Retinal pigment epithelial cell (primary cell): ENCODE results near the gene KCNN2.
"Not testable (repeated sequence)": the region's sequence is repeated elsewhere in the genome, so short reads cannot be mapped to it uniquely, and the experiment has no call there.

Experiments
- DNase-seq: peaks from one replicate; pipeline ENCODE4 v3.0.0-alpha.2; 2010; ENCODE audit warnings: low read depth
- H3K4me3 ChIP-seq: 2 replicates; pipeline ENCODE4 v1.5.1; 2011; ENCODE audit warnings: mild to moderate bottlenecking, low read length, control low read depth, moderate library complexity
- CTCF ChIP-seq: conservative IDR thresholded peaks from 2 replicates; pipeline ENCODE4 v1.5.1; 2011; ENCODE audit warnings: low read depth, low read length, control low read depth, inconsistent platforms

The KCNN2 gene

GRCh38 chr5:114418176-114419066, 56.6 kb downstream of the KCNN2 start:
- DNase-seq: no peak
- TF ChIP-seq CTCF: no peak
- no peak overlapping the region for H3K4me3 ChIP-seq

- no peak for TF ChIP-seq CTCF
- DNase-seq: no peak
- H3K4me3 ChIP-seq: no peak overlapping the region
Measured at GRCh38 chr5:114419067-114419388, 57.2 kb downstream of the KCNN2 start.

- DNase-seq: no peak
- H3K4me3 ChIP-seq: no peak overlapping the region
- TF ChIP-seq CTCF: no peak
Measured at GRCh38 chr5:114419959-114420358, 58.1 kb downstream of the KCNN2 start.

GRCh38 chr5:114427204-114427603, 65.3 kb downstream of the KCNN2 start:
- DNase-seq: no peak
- H3K4me3 ChIP-seq: no peak overlapping the region
- no peak for TF ChIP-seq CTCF

- no peak for DNase-seq
- TF ChIP-seq CTCF: no peak
Measured at GRCh38 chr5:114430532-114430931, 68.7 kb downstream of the KCNN2 start.

GRCh38 chr5:114432684-114433083, 70.8 kb downstream of the KCNN2 start:
- not testable (repeated sequence) for DNase-seq, H3K4me3 ChIP-seq

More at GRCh38 chr5:114430532-114430931, 68.7 kb downstream of the KCNN2 start:
- H3K4me3 ChIP-seq: no peak overlapping the region

- TF ChIP-seq CTCF: no peak
- H3K4me3 ChIP-seq: no peak overlapping the region
- no peak for DNase-seq
Measured at GRCh38 chr5:114434396-114435219, 72.7 kb downstream of the KCNN2 start.
